H1 (cell line): ENCODE results near the gene TRAPPC5. TPM values are rescaled to one million over a fixed set of nuclear protein-coding genes. Genes with fewer than 3 reads are reported as not detected.

ENCODE experiments used
- CTCF ChIA-PET: fragments of 300-600 bp; sonication (Branson Sonifier 250); formaldehyde crosslinking; loops from one replicate; lab custom pipeline; 2021; ENCODE audit not compliant: partially characterized antibody; lab: Charles Lee
- POLR2A ChIA-PET: fragments of 300-600 bp; sonication (Branson Sonifier 250); formaldehyde crosslinking; loops from one replicate; lab custom pipeline; 2021; ENCODE audit warnings: inconsistent platforms; ENCODE audit not compliant: partially characterized antibody; lab: Charles Lee
- DNase-seq, 2 experiments: peaks; one replicate each; pipeline versions ENCODE4 v3.0.0 to v3.0.0-alpha.2; 2010 to 2022; ENCODE audit warnings: low spot score in 2 of 2, low read depth in 1 of 2, mixed read lengths in 1 of 2
- FAIRE-seq: peaks from 2 replicates; lab custom pipeline; 2011; peaks lifted over from hg19 to GRCh38; lab: Jason Lieb, UNC
- H2AFZ ChIP-seq: 2 replicates; pipeline ENCODE4 v1.8.1; 2012; ENCODE audit warnings: low read length, inconsistent platforms
- H2AK5ac ChIP-seq: 2 replicates; pipeline ENCODE4 v1.6.1; 2013; ENCODE audit warnings: low read depth, low read length
- H2BK120ac ChIP-seq: replicated peaks from 2 replicates; pipeline ENCODE3; 2013; ENCODE audit warnings: low read depth, low read length, inconsistent platforms
- H2BK12ac ChIP-seq: 2 replicates; pipeline ENCODE4 v1.6.1; 2013; ENCODE audit warnings: low read depth, low read length
- H2BK15ac ChIP-seq: 2 replicates; pipeline ENCODE4 v1.6.1; 2013; ENCODE audit warnings: low read length
- H2BK20ac ChIP-seq: 2 replicates; pipeline ENCODE4 v1.6.1; 2013; ENCODE audit warnings: low read length
- H2BK5ac ChIP-seq: 2 replicates; pipeline ENCODE4 v1.6.1; 2013; ENCODE audit warnings: low read depth, low read length
- H3K14ac ChIP-seq: 2 replicates; pipeline ENCODE4 v1.6.1; 2013; ENCODE audit warnings: inconsistent platforms; ENCODE audit not compliant: insufficient read length
- H3K18ac ChIP-seq: 2 replicates; pipeline ENCODE4 v1.6.1; 2013; ENCODE audit warnings: low read length; ENCODE audit errors: extremely low read depth
- H3K23ac ChIP-seq: 2 replicates; pipeline ENCODE4 v1.6.1; 2013; ENCODE audit warnings: inconsistent platforms; ENCODE audit not compliant: insufficient read length
- H3K23me2 ChIP-seq: 2 replicates; pipeline ENCODE4 v1.6.1; 2013; ENCODE audit warnings: low read depth, low read length
- H3K27ac ChIP-seq: 2 replicates; pipeline ENCODE4 v1.6.1; 2011; ENCODE audit warnings: low read depth, low read length, inconsistent platforms
- H3K27me3 ChIP-seq, 4 experiments: replicated peaks in 1 of 4; 1 replicate in 1 of 4; 2 replicates in 3 of 4; pipeline versions ENCODE4 v1.6.1 to v1.8.1; 2011 to 2013; ENCODE audit warnings: low read length in 3 of 4, mild to moderate bottlenecking in 3 of 4, inconsistent platforms in 2 of 4, mixed read lengths in 2 of 4, moderate library complexity in 1 of 4; ENCODE audit not compliant: control insufficient read depth in 3 of 4, insufficient read depth in 3 of 4; ENCODE audit errors: extremely low read depth in 1 of 4
- H3K36me3 ChIP-seq, 4 experiments: 2 replicates each; pipeline versions ENCODE4 v1.6.1 to v1.8.1; 2011 to 2013; ENCODE audit warnings: mild to moderate bottlenecking in 4 of 4, low read length in 3 of 4, moderate library complexity in 2 of 4, control low read depth in 1 of 4, inconsistent platforms in 1 of 4; ENCODE audit not compliant: insufficient read depth in 4 of 4, control insufficient read depth in 2 of 4
- H3K4ac ChIP-seq: replicated peaks from 2 replicates; pipeline ENCODE3; 2013; ENCODE audit warnings: low read length, low read depth, mixed read lengths, inconsistent platforms; ENCODE audit not compliant: insufficient read length
- H3K4me1 ChIP-seq, 4 experiments: replicated peaks in 1 of 4; 1 replicate in 1 of 4; 2 replicates in 3 of 4; pipeline versions ENCODE4 v1.6.1 to v1.8.1; 2011 to 2013; ENCODE audit warnings: low read length in 3 of 4, inconsistent platforms in 2 of 4, mixed read lengths in 1 of 4; ENCODE audit not compliant: insufficient read depth in 4 of 4, control insufficient read depth in 3 of 4
- H3K4me2 ChIP-seq, 2 experiments: 2 replicates each; pipeline versions ENCODE4 v1.6.1 to v1.8.1; 2011 to 2013; ENCODE audit warnings: low read depth in 2 of 2, low read length in 2 of 2, control low read depth in 1 of 2, inconsistent platforms in 1 of 2, mild to moderate bottlenecking in 1 of 2; ENCODE audit not compliant: insufficient read depth in 1 of 2
- H3K4me3 ChIP-seq, 4 experiments: fragments of 200-600, 300-600 bp in 1 of 4; sonication (generic), shearing (Covaris generic), sonication (Bioruptor Twin) in 1 of 4; 2 replicates each; pipeline versions ENCODE4 v1.5.1 to v1.8.1; 2011 to 2016; ENCODE audit warnings: low read length in 4 of 4, low read depth in 3 of 4, control low read depth in 2 of 4, inconsistent platforms in 2 of 4, mild to moderate bottlenecking in 2 of 4, mixed read lengths in 1 of 4, moderate library complexity in 1 of 4; ENCODE audit not compliant: insufficient read depth in 2 of 4; ENCODE audit errors: extremely low read depth in 1 of 4
- H3K56ac ChIP-seq: replicated peaks from 2 replicates; pipeline ENCODE3; 2013; ENCODE audit warnings: low read depth, mild to moderate bottlenecking, mixed read lengths, low read length, inconsistent platforms; ENCODE audit not compliant: insufficient read length
- H3K79me1 ChIP-seq: 2 replicates; pipeline ENCODE4 v1.6.1; 2013; ENCODE audit warnings: low read depth, low read length, control low read depth
- H3K79me2 ChIP-seq, 2 experiments: 2 replicates each; pipeline versions ENCODE4 v1.6.1 to v1.8.1; 2012 to 2013; ENCODE audit warnings: low read length in 2 of 2, mild to moderate bottlenecking in 2 of 2, inconsistent platforms in 1 of 2; ENCODE audit not compliant: insufficient read depth in 2 of 2, control insufficient read depth in 1 of 2
- H3K9ac ChIP-seq, 4 experiments: replicated peaks in 1 of 4; 1 replicate in 1 of 4; 2 replicates in 3 of 4; pipeline versions ENCODE4 v1.6.1 to v1.8.1; 2011 to 2013; ENCODE audit warnings: low read depth in 3 of 4, low read length in 3 of 4, control low read depth in 2 of 4, mild to moderate bottlenecking in 2 of 4, moderate library complexity in 2 of 4, inconsistent platforms in 1 of 4; ENCODE audit errors: extremely low read depth in 1 of 4
- H3K9me3 ChIP-seq, 2 experiments: 2 replicates each; pipeline versions ENCODE4 v1.6.1 to v1.8.1; 2012 to 2013; ENCODE audit warnings: mild to moderate bottlenecking in 2 of 2, moderate library complexity in 2 of 2, control low read depth in 1 of 2, inconsistent platforms in 1 of 2, low read depth in 1 of 2, low read length in 1 of 2, mixed read lengths in 1 of 2; ENCODE audit not compliant: insufficient read depth in 2 of 2
- H4K20me1 ChIP-seq, 2 experiments: replicated peaks in 1 of 2; 2 replicates each; pipeline versions ENCODE3 to v1.8.1; 2011 to 2013; ENCODE audit warnings: inconsistent platforms in 2 of 2, low read length in 2 of 2, mild to moderate bottlenecking in 1 of 2; ENCODE audit not compliant: insufficient read depth in 2 of 2, control insufficient read depth in 1 of 2
- H4K5ac ChIP-seq: 2 replicates; pipeline ENCODE4 v1.6.1; 2013; ENCODE audit warnings: low read length, low read depth, mixed read lengths, inconsistent platforms; ENCODE audit not compliant: insufficient read length
- H4K8ac ChIP-seq: 2 replicates; pipeline ENCODE4 v1.8.0; 2013; ENCODE audit warnings: mild to moderate bottlenecking, moderate library complexity, low read length, inconsistent platforms; ENCODE audit not compliant: insufficient read depth; ENCODE audit errors: extremely low read depth
- H4K91ac ChIP-seq: replicated peaks from 2 replicates; pipeline ENCODE3; 2013; ENCODE audit warnings: low read length, mixed read lengths, inconsistent platforms; ENCODE audit not compliant: insufficient read length
- CBX8 ChIP-seq: fragments of 300-800, 300-1000 bp; sonication (generic); IDR thresholded peaks from 2 replicates; pipeline ENCODE4 v1.7.1; 2016; ENCODE audit warnings: low read depth, low read length, borderline replicate concordance
- GABPA ChIP-seq: IDR thresholded peaks from 2 replicates; pipeline ENCODE4 v1.6.1; 2011; ENCODE audit warnings: mild to moderate bottlenecking, low read length, moderate library complexity, borderline replicate concordance; ENCODE audit not compliant: insufficient read depth
- JUN ChIP-seq: IDR thresholded peaks from 2 replicates; pipeline ENCODE4 v1.6.1; 2011; ENCODE audit warnings: low read depth, mild to moderate bottlenecking, improper control_type of control experiment, low read length
- JUND ChIP-seq: IDR thresholded peaks from 2 replicates; pipeline ENCODE4 v1.6.1; 2011; ENCODE audit warnings: mild to moderate bottlenecking, improper control_type of control experiment, low read length
- KDM4A ChIP-seq: IDR thresholded peaks from one replicate; pipeline ENCODE4 v1.7.1; 2012; ENCODE audit warnings: low read depth, mild to moderate bottlenecking, moderate library complexity, low read length, inconsistent platforms; ENCODE audit not compliant: severe bottlenecking
- NRF1 ChIP-seq: IDR thresholded peaks from 2 replicates; pipeline ENCODE4 v1.6.1; 2011; ENCODE audit warnings: mild to moderate bottlenecking, low read depth, low read length, improper control_type of control experiment
- SP4 ChIP-seq: IDR thresholded peaks from 2 replicates; pipeline ENCODE4 v1.6.1; 2012; ENCODE audit warnings: low read length, inconsistent platforms
- SRF ChIP-seq: IDR thresholded peaks from 2 replicates; pipeline ENCODE4 v1.6.1; 2011; ENCODE audit warnings: mild to moderate bottlenecking, low read depth, low read length, moderate library complexity
- USF2 ChIP-seq: IDR thresholded peaks from 2 replicates; pipeline ENCODE4 v1.6.1; 2011; ENCODE audit warnings: low read length, improper control_type of control experiment
- WGBS, 2 experiments: shearing (Covaris generic) in 1 of 2; methylation state at CpG; one replicate each; pipeline versions ENCODE4 v1.1.6 to v1.1.7; 2013 to 2015; ENCODE audit warnings: low lambda C conversion rate in 2 of 2, mixed read lengths in 2 of 2, inconsistent platforms in 1 of 2, low coverage in 1 of 2, missing lambda C conversion rate in 1 of 2; ENCODE audit not compliant: insufficient replicate concordance in 2 of 2, insufficient coverage in 1 of 2, insufficient read length in 1 of 2; ENCODE audit errors: extremely low coverage in 1 of 2, missing lambda C conversion rate in 1 of 2; 5-methylcytosine and 5-hydroxymethylcytosine counted together
- polyA plus RNA-seq, 7 experiments: library from polyadenylated mRNA; depleted of rRNA in 3 of 7; stranded (reverse) in 5 of 7; unstranded in 2 of 7; fragments of >200 nt in 5 of 7; fragments of 200-250 nt in 2 of 7; gene quantifications; 1 replicate in 5 of 7; 2 replicates in 1 of 7; 4 replicates in 1 of 7; pipeline versions ENCODE4 v1.2.1 to v1.2.3, GENCODE V29; 2011 to 2013; ENCODE audit warnings: missing spikeins in 2 of 7, mixed read lengths in 2 of 7
- total RNA-seq: library from RNA; stranded (reverse); fragmentation: NEBNext Ultra II Directional; extraction: Animal tissue kit (Norgen Biotek cat#: 25700); gene quantifications from 2 replicates; pipeline ENCODE4 v1.2.1, GENCODE V29; 2021

Gene TRAPPC5
- total and polyA plus RNA-seq, 2 of the 8 experiments (the other 6 are each of a cell fraction or from before 2014, with no cell fraction given) = 109 to 120 TPM

DNA sequence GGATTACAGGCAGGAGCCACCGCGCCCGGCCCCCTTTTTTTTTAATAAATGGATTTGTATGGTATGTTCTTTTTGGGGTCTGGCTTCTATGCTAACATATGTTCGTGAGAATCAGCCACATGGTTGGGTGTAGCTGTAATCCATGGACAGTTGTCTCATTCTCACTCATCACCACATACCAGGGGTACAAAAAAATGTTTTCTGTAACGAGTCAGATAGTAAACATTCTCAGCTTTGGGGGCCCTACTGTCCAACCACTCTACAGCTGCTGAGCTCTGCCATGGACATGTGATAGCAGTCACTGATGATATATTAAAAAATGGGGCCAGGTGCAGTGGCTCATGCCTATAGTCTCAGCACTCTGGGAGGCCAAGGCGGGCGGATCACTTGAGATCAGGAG is 16.9 kb upstream of the TRAPPC5 start:
- Histone ChIP-seq H3K4me3 (no peak overlapping the region), H2BK120ac (no peak overlapping the region), H3K27ac (no peak overlapping the region), H3K4me1 (no peaks in the 10 kb centered on the region), H3K9ac (no peak overlapping the region), H3K4ac (no peak overlapping the region), H3K23ac (no peak overlapping the region), H2AFZ (no peak overlapping the region), H4K5ac (no peak overlapping the region), H3K14ac (no peak overlapping the region), H3K27me3 (peaks cover 0 to 2% (median 1%) of the 10 kb centered on the region in 4 experiments; a peak in 2 of 7 replicates), H2BK15ac (no peak overlapping the region), H3K79me2 (no peaks in the 10 kb centered on the region), H3K18ac (no peak overlapping the region), H4K20me1 (no peaks in the 10 kb centered on the region), H3K9me3 (no peaks in the 10 kb centered on the region), H2BK20ac (no peak overlapping the region), H3K4me2 (no peak overlapping the region), H3K56ac (no peak overlapping the region), H2BK12ac (no peak overlapping the region), H2AK5ac (no peak overlapping the region), H4K91ac (no peak overlapping the region), H4K8ac (no peak overlapping the region), H3K79me1 (no peaks in the 10 kb centered on the region), H3K23me2 (no peaks in the 10 kb centered on the region), H2BK5ac (no peak overlapping the region), H3K36me3 (no peaks in the 10 kb centered on the region)
- ChIA-PET CTCF (interaction anchor here (1.3 to 2.4 kb wide), 4 partner anchors 12 to 35 kb away, joined by 4 to 10 read pairs (median 4); partner anchors contain the start of gene TRAPPC5), POLR2A (interaction anchor here (0.6 to 0.7 kb wide), 3 partner anchors 59 to 173 kb away, joined by 3 read pairs; no protein-coding TSS in a partner anchor)
- WGBS, 2 experiments = 85% methylated on average over 7 of the region's 7 CpGs; no CpG with 5 or more reads in 1 of the 2 experiments
- no peak for FAIRE-seq
- no peak for TF ChIP-seq SP4
- no peak for TF ChIP-seq CBX8
- TF ChIP-seq USF2 = no peak
- no peak for TF ChIP-seq KDM4A
- TF ChIP-seq GABPA = no peak
- TF ChIP-seq JUND = no peak
- no peak for TF ChIP-seq NRF1
- no peak for TF ChIP-seq JUN
- TF ChIP-seq SRF = no peak
- no peak for DNase-seq
